ENCODE results near the gene OGDH. TPM values are rescaled to one million over a fixed set of nuclear protein-coding genes. Genes with fewer than 3 reads are reported as not detected.

The OGDH gene
- polyA plus RNA-seq, 3 donors = 41.0 to 74.1 (median 49.9) TPM

DNA sequence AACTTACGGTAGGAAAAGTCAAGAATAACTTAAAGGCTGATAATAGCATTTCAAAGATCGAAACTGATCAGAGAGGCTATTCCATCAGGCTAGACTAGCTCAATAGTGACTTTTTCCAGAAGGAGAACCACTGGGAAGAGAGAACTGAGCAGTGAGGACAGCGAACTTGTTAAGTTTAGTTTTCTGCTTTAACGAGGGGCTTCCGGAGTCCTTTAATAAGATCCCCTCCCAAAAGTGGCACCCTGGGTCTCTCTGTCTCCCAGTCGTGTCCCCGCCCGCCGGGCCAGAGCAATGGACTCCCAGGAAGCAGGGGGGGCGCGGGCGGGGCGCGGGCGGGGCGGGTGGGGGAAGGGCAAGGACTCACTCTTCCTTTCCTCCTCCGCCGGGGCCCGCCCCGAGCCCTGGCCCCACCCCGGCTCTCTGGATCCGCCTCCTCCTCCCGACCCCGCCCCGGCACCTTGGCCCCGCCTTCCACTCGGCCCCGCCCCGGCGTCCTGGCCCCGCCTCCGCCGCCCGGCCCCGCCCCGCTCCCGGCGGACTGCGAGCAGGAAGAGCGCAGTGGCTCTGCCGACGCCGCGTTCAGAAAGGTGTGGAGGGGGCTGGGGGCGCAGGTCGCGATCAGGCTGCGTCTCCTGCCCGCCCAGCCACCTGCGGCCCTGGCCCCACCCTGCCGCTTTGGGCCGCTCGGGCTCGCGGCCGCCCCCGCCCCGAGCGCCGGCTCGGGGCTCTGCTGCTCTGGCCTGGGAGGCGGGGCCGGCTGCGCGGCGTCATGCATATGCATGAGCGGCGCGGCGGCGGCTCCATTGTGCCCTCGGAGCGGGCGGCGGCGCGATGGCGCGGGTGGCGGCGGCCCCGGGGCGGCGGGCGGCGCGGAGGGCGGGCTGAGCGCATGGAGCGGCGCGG is 141.9 kb downstream of the OGDH start, which contains the start of gene ZMIZ2:
Gene ZMIZ2, plus strand, starts transcription at position 803 of the 903 bp plus-strand sequence. CDS start 7,403 bp downstream, outside the sequence.
- Histone ChIP-seq H3K4me2 (replicated peaks; ENCODE audit: extremely low read depth, low read length, poor library complexity, severe bottlenecking) (peak within 1 kb of the TSS; percentile 84), H3K27me3 (ENCODE audit: control insufficient read depth in 2 of 2, insufficient read depth in 2 of 2, low read length in 2 of 2) (no peaks in the 10 kb centered on the region), H3K36me3 (replicated peaks in 1 of 2; ENCODE audit: control insufficient read depth in 1 of 2, insufficient read depth in 2 of 2, low read length in 2 of 2) (no peaks in the 10 kb centered on the region), H3K9me3 (replicated peaks in 1 of 2; ENCODE audit: control insufficient read depth in 1 of 2, insufficient read depth in 1 of 2, low read length in 2 of 2) (no peaks in the 10 kb centered on the region), H3K9ac (ENCODE audit: insufficient read depth, low read length, poor library complexity, severe bottlenecking) (peak within 1 kb of the TSS; percentile 85), H3K4me1 (ENCODE audit: control insufficient read depth in 1 of 2, insufficient read depth in 2 of 2, low read length in 2 of 2) (peaks cover 31 to 34% of the 10 kb centered on the region in 2 donors), H2AFZ (ENCODE audit: insufficient read depth, low read depth, low read length, poor library complexity, severe bottlenecking) (peak within 1 kb of the TSS; percentile 85), H3K79me2 (ENCODE audit: insufficient read depth, low read length) (peaks cover 45% of the 10 kb centered on the region), H3K27ac (ENCODE audit: low read depth in 1 of 2, low read length in 2 of 2) (peak within 1 kb of the TSS; percentile 33 to 91), H3K4me3 (replicated peaks in 1 of 3; ENCODE audit: low read depth in 2 of 3, low read length in 3 of 3) (peak within 1 kb of the TSS; percentile 83 to 98 (median 83)), H4K20me1 (ENCODE audit: insufficient read depth, low read length) (peaks cover 39% of the 10 kb centered on the region)
- DNase-seq = peak; percentile 81 to 89 (median 82)
- H3K36me3 Mint-ChIP-seq = peaks cover 14 to 16% of the 10 kb centered on the region in 2 donors
- H3K27ac Mint-ChIP-seq = peak within 1 kb of the TSS; percentile 59 to 94 (median 91)
- intact Hi-C loops (cut with micrococcal nuclease) = loop anchor here (5.0 to 10.0 kb wide), 4 partner anchors 161 to 257 kb away; partner anchors contain the start of genes CCM2 (in 1 of the 2) and DDX56 (in 1 of the 2)
- no peaks in the 10 kb centered on the region for H3K27me3 Mint-ChIP-seq (ENCODE audit: low read depth in 3 of 3)
- peak within 1 kb of the TSS; percentile 86 to 93 for H3K4me3 Mint-ChIP-seq
- peaks cover 42% of the 10 kb centered on the region for H3K4me1 Mint-ChIP-seq
- H3K9me3 Mint-ChIP-seq = no peaks in the 10 kb centered on the region
- TF ChIP-seq, protein P1, sequence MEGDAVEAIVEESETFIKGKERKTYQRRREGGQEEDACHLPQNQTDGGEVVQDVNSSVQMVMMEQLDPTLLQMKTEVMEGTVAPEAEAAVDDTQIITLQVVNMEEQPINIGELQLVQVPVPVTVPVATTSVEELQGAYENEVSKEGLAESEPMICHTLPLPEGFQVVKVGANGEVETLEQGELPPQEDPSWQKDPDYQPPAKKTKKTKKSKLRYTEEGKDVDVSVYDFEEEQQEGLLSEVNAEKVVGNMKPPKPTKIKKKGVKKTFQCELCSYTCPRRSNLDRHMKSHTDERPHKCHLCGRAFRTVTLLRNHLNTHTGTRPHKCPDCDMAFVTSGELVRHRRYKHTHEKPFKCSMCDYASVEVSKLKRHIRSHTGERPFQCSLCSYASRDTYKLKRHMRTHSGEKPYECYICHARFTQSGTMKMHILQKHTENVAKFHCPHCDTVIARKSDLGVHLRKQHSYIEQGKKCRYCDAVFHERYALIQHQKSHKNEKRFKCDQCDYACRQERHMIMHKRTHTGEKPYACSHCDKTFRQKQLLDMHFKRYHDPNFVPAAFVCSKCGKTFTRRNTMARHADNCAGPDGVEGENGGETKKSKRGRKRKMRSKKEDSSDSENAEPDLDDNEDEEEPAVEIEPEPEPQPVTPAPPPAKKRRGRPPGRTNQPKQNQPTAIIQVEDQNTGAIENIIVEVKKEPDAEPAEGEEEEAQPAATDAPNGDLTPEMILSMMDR (IDR thresholded peaks at IDR 0.05) = no peak
- WGBS (ENCODE audit: insufficient coverage) = 2% methylated on average over 75 of the region's 92 CpGs

DNA sequence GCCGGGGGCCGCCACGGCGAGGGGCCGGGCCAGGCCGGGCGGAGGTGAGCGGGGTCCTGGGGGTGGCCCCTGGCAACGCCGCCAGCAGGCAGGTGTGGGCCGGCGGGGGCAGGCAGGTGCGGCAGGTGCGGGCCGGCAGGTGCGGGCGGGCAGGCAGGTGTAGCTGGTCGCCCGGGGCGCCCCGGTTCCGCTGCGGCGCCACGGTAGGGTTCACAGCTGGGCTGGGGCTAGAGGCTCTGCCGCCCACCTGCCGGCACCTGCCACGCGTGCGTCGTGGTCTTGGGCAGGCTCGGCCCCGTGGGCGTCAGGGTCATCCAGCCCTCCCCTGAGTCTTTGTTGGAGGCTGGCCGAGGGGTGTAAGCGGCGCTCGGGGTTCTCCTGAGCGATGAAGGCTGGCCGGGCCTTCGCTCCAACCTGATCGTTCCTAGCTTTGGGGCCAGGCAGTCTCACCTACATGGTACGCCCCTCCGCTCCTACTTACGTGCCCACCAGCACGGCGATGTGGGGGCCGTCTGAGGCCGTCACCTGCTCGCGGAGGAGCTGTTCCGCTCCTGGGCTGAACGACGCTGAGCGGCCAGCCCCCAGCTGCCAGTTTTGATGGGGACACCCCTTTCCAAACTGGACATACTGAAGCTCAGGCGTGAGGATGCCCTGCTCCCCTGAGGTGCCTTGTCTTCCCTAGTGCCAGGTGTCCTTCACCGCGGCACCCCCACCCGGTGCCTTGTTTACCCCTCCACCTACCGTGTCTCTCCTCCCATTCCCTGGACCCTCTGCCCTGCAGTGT is 142.7 kb downstream of the OGDH start:
- Mint-ChIP-seq H3K9me3 (no peaks in the 10 kb centered on the region), H3K4me3 (peak overlapping the region; percentile 86 to 93), H3K27me3 (ENCODE audit: low read depth in 3 of 3) (no peaks in the 10 kb centered on the region), H3K36me3 (peaks cover 14 to 19% of the 10 kb centered on the region in 2 donors), H3K4me1 (peaks cover 40% of the 10 kb centered on the region), H3K27ac (peak overlapping the region; percentile 59 to 92 (median 83))
- TF ChIP-seq, protein P1 (IDR thresholded peaks at IDR 0.05) = no peak
- WGBS (ENCODE audit: insufficient coverage) = 2% methylated on average over 60 of the region's 60 CpGs
- peak overlapping the region; percentile 85 for H3K9ac ChIP-seq (ENCODE audit: insufficient read depth, low read length, poor library complexity, severe bottlenecking)
- peaks cover 47% of the 10 kb centered on the region for H4K20me1 ChIP-seq (ENCODE audit: insufficient read depth, low read length)
- peaks cover 31 to 34% of the 10 kb centered on the region in 2 donors for H3K4me1 ChIP-seq (ENCODE audit: control insufficient read depth in 1 of 2, insufficient read depth in 2 of 2, low read length in 2 of 2)
- no peak for DNase-seq
- H3K27ac ChIP-seq (ENCODE audit: low read depth in 1 of 2, low read length in 2 of 2) = peak overlapping the region in 1 of 2 donors; percentile 75
- peak overlapping the region; percentile 84 for H3K4me2 ChIP-seq (replicated peaks; ENCODE audit: extremely low read depth, low read length, poor library complexity, severe bottlenecking)
- no peaks in the 10 kb centered on the region for H3K9me3 ChIP-seq (replicated peaks in 1 of 2; ENCODE audit: control insufficient read depth in 1 of 2, insufficient read depth in 1 of 2, low read length in 2 of 2)
- H3K36me3 ChIP-seq (replicated peaks in 1 of 2; ENCODE audit: control insufficient read depth in 1 of 2, insufficient read depth in 2 of 2, low read length in 2 of 2) = no peaks in the 10 kb centered on the region
- peak overlapping the region; percentile 83 to 85 (median 83) for H3K4me3 ChIP-seq (replicated peaks in 1 of 3; ENCODE audit: low read depth in 2 of 3, low read length in 3 of 3)
- intact Hi-C loops (cut with micrococcal nuclease) = loop anchor here (5.0 to 10.0 kb wide), 4 partner anchors 162 to 256 kb away; partner anchors contain the start of genes CCM2 (in 1 of the 2) and DDX56 (in 1 of the 2)
- H3K79me2 ChIP-seq (ENCODE audit: insufficient read depth, low read length) = peaks cover 53% of the 10 kb centered on the region
- no peaks in the 10 kb centered on the region for H3K27me3 ChIP-seq (ENCODE audit: control insufficient read depth in 2 of 2, insufficient read depth in 2 of 2, low read length in 2 of 2)
- peak overlapping the region; percentile 54 for H2AFZ ChIP-seq (ENCODE audit: insufficient read depth, low read depth, low read length, poor library complexity, severe bottlenecking)

Measured in CD14-positive monocyte (primary cell).